NCI-H82 treated with DMSO at 0.1 percent for 48 hours (cell line): ENCODE data around the gene CARD11.

Experiments
- DNase-seq: peaks from one replicate; lab custom pipeline; 2025; ENCODE audit not compliant: unreplicated experiment; lab: John Stamatoyannopoulos, UW

The CARD11 gene

DNA sequence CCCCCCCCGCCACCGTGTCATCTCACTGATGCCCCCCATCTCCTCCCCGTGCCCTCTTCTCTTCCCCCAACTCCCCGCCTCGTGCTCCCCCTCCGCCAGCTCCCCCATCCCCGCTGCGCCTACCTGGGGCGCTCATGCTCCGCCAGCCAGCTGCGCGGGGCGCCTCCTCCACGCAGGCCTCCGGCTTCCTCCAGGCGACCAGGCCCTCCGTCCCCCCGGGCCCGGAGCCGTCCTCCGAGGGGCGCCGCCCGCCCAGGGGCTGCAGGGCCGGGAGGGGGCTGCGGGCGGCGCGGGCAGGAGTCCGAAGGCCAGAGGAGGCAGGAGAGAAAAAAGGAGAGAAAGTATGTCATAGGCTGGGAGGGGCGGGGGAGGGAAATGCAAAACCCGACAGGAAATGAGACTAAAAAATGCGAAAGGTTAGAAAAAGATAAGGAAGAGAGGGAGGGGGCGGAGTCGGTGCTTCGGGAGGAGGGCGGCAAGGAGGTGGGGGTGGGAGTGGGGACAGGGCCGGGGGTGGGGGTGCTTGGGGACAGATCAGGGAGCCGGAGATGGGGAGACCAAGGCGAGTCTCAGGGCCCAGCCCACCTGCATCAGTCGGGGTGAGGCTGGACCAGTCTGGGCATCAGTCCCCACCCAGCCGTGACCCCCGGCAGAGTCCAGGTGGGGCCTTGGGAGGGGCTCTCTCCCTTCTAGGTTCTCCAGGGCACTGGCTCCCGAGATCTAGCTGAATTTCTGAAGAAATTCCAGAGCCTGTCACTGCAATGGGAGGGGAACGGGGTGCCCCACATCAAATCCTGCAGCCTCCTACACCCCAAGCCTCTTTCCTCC lies at the start of gene CARD11:
TSS of gene CARD11 (minus strand) at position 324 of the 828 bp plus-strand sequence. CDS start 85,361 bp downstream, outside the sequence.
- no peak for DNase-seq

DNA sequence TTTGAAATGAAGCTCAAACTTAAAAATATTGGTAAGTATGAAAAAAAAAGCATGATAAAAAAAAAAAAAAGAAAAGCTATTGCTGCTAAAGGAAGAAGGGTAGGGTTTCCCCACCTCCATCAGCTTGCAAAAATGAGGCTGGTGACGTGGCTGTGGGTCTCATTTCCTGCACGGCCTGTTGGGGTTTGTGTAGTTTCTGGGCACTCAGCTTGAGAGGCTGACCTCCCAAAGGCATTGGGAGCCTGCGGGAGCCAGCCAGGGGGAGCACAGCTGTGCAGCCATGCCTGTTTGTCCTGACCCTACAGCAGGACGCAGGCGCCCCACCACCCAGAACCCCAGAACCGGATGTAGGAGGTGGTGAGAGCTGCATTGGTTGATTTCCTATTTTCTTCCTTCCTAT lies 48.8 kb upstream of the CARD11 start:
- no peak for DNase-seq

DNA sequence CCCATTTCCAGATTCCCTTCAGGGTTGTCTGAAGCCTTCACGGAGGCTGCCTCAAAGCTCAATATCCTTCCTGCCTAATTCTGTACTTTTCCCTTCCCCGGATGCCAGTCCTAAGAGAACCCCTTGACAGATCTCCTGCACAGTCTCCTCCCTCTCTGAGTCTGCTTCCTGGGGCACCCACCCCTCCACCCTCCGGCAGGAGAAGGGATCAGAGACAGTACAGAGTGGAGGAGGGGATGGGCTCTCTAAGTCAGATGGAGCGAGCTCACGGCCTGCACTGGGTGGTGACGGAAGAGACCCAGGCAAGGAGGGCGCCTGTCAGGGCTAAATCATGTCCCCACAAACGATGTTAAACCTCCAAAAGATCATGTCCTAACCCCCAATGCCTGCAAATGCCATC lies 48.0 kb upstream of the CARD11 start:
- no peak for DNase-seq

DNA sequence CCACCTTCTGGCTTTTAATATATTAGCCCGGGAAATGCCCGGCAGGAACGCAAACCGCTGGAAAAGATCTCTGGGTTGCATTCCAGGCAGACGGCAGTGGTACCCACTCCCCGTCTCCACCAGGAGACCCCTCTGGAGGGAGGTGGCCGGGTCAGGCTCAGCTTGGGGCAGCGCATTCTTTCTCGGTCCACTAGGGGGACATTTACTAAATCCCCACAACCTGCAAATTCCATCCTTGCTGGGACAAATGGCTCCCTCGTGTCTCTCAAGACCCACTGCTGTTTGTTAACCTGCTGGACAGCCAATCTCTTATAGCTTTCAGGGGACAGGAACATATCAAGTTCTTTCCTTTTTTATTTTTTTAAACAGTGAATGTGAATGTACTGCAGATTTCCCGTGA lies 45.8 kb upstream of the CARD11 start:
- DNase-seq: no peak

DNA sequence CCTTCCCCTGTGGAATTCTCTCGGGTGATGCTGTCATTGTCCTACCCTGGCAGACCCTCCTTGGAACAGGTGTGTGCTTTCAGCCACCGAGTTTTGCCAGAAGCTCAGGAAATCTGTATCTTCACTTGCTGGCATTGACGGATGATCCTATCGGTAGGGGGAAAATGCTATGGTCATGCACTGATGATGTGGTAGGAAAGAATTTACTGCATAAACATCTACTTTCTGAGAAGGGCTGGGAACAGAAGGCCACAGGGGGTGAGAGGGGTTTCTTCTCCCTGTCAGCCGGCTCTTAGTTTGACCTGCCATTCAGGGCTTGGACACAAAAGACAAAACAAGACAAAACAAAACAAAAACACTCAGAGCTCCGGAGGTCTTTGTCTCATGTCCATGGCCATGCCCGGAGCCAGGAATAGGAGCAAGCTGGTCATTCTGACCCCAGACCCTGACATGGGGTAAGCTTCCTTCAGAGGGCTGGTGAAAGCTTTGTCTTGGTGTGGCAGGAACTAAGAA lies 43.6 kb upstream of the CARD11 start:
- no peak for DNase-seq

DNA sequence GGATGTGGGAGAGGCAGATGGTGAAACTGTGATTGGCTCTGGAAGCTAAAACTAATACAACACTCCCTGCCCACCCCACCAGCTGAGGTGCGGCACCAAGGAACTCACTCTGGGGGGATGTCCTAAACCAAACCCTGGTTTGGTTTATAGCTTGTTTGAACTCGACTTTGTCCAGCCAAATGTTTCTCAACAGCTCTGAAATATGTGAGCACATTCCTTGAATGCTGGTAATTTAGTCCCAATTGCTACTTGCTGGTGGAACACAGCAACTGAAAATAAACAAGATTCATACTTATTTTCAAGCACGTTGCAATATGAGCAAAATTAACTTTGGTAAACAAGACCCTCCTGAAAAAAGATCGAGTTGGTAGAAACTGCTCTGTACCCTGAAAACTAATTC lies 39.7 kb upstream of the CARD11 start:
- no peak for DNase-seq

DNA sequence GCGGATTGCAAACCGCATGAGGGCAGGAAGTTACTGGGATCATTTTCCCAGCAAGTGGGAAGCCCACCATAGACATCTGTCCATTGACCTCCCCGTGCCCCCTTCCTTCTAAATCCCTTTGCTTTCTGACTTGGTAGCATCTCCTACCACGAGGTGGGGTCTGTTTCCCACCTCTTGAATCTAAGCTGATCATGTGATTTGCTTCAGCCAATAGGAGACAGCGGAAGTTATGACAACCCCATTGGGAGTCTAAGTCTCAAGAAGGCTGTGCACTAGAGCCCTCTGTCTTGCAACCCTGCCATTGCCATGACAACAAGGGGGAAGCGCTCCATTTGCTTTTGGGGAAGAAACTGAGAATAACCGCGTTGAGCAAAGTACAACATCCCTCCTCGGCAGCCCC lies 39.2 kb upstream of the CARD11 start:
- DNase-seq: no peak

DNA sequence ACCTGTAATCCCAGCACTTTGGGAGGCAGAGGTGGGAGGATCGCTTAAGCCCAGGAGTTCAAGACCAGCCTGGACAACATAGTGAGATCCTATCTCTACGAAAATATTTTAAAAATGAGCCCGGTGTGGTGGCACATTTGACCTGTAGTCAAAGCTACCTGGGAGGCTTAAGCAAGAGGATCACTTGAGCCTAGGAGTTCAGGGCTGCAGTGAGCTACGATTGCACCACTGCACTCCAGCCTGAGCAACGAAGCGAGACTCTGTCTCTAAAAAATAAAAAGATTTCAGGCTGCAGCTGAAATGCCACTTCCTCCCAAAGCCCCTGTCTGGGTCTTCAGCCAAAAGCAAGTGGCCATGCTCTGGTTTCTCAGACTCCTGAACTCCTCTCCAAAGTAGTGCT lies 38.7 kb upstream of the CARD11 start:
- DNase-seq: no peak

DNA sequence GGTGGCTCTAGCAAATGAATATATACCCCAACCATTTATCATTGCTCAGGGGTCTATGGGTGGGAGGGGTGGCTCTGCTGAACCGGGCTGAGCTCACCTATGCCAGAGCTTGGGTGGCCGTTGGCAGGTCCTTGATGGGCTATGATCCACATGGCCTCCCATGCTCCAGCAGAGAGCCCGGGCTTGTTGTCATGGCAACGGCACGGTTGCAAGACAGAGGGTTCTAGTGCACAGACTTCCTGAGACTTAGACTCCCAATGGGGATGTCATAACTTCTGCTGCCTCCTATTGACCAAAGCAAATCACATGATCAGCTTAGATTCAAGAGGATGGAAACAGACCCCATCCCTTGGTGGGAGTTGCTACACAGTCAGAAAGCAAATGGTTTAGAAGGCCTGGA lies 36.4 kb upstream of the CARD11 start:
- DNase-seq: no peak

DNA sequence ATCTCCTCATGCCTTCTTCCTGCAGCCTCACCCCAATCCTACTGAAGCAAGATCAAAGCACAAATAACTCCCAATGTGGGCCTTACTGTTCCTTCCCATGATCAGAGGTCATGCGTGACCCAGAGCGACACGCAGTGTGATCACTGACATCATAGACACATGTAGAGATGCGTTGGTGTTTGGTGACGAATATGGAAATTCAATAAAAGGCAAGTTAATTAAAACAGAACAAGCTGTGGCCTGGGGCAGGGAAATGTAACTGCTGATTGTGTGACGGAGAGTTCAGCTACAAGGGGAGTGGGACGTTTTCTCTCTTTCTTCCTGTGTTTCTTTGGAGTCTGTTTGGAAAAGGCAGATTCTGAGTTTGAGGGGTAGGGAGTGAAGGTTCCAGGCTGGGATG lies 34.8 kb upstream of the CARD11 start:
- no peak for DNase-seq

DNA sequence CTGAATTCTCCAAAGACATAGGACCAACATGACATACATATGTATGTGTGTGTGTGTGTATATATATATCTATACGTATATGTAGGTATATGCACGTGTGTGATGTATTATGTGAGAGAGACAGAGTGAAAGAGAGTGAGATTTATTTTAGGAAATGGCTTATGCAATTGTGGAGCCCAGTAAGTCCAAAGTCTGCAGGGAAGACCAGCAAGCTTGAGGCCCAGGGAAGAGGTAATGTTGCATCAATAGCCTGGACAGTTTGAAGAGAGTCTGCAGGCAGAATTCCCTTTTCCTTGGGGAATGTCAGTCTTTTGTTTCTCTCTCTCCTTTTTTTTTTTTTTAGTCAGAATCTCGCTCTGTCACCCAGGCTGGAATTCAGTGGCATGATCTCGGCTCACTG lies 33.0 kb upstream of the CARD11 start:
- no peak for DNase-seq

DNA sequence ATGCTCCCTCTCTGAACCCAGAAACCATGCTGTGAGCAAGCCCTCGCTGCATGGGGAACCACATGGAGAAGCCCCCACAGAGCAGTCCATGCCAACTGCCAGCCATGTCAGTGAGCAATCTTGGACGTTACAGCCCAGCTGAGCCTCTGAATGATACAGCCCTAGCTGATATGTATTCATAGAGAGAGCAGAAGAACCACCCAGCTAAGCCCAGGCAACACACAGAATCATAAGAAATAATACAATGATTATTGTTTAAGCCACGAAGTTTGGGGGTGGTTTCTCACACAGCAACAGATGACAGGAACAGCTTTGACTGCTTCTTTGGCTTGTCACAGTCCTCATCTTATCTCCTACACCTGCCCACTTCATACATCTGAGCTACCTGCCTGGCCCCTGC lies 32.5 kb upstream of the CARD11 start:
- DNase-seq: no peak

DNA sequence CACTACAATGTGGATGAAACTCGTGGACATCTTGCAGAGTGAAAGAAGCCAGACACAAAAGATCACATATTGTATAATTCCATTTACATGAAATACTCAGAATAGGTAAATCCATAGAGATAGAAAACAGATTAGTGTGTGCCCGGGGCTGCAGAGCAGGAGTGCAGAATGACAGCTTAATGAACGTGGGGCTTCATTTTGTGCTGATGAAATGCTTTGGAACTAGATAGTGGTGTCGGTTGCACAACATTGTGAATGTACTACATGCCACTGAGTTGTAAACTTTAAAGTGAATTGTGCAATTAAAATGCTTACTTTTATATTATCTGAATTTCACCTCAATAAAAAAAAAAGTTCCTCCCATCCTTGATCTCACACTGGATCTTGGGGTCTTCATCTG lies 31.8 kb upstream of the CARD11 start:
- no peak for DNase-seq

DNA sequence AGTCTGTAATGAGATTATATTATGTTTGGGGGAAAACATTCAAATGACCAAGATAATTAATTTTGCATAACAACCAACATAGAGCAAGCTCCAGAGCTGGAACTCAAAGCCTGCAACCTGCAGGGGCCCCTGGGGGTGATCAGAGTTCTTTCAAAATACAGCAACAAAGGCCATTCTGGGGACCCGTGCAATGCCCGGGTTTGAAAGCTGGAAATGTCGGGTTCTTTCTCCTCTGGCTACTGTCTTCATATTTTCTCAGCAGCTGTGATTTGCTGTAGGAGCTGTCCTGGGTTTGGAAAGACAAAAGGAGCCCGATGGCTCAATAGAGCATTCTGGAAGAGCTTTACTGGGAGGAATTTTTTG lies 30.8 kb upstream of the CARD11 start:
- no peak for DNase-seq

DNA sequence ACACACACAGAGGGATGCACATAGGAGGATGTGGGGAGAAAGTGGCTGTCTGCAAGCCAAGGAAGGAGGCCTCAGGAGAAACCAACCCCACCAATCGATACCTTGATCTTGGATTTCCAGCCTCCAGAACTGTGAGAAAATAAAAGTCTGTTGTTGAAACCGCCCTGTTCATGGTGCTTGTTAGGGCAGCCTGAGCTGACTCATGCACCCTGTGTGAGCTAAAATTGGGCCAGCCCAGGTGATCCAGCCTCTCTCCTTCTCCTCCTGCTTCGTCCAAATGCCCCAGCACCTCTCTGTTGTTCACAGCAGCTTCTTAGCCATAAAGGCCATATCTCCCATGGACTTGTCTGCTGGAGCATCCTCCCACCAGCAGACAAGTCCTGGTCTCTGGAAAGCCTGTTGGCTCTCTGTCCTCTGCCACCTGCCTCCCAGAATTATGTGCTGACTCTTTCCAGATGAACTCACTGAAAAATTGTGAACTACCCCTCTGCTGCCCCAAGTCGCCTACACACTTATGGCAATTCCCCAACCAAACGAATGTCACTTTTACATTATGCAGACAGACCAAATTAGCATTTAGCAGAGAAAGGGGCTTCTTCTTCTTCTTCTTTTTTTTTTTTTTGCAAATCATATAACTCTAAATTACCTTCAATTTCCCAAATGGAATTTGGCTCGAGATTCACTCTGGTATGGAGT lies 30.2 kb upstream of the CARD11 start:
- no peak for DNase-seq

DNA sequence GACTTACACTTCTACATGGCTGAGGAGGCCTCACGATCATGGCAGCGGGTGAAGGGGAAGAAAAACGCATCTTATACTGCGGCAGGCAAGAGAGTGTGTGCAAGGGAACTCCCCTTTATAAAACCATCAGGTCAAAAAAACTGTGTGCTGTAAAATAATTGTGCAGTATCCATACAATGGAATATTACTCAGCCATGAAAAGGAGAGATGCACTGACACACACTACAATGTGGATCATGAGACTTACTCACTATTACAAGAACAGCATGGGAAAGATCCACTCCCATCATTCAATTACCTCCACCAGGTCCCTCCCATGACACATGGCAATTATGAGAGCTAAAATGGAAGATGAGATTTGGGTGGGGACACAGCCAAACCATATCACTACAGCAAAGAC lies 27.2 kb upstream of the CARD11 start:
- no peak for DNase-seq

DNA sequence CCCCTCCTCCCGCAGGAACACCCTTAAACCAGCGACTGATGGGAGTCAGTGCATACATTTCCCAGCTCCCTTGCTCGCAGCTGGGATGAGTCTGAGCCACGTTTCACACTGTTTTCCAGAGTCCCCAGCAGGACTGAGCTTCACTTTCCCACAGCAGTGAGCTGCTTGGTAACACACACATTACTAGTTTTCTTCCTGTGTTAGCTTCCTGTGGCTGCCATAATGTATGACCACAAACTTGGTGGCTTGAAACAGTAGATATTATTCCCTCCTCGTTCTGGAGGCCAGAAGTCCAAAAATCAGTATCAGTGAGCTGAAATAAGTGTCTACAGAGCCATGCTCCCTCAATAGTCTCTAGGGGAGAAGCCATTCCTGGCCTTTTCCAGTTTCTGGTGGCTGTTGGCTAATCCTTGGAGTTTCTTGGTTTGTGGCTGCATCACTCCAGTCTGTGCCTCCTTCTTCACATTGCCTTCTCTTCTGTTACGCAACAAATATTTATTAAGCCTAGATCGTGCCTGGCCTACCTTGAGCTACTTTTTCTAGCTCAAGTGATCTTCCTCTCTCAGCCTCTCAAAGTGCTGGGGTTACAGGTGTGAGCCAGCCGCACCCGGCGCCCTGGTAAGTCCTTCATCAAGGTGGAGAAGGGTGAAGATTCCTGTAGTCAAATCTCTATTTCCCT lies 26.2 kb upstream of the CARD11 start:
- no peak for DNase-seq

DNA sequence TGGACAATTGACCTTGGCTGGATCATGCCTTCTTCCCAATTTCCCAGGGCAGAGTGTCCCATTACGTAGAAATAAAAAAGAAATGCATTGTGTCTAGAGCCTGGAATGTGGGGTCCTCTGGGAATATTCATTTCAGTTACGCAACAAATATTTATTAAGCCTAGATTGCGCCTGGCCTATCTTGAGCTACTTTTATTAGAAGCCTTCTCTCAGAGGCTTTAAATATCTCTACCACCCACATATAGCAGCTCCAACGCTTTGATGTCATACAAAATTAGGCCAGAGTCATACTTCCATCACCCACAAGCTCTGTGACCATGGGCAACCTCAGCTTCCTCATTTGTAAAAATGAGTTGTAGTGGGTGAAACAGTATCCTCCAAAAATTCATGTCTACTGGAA lies 24.9 kb upstream of the CARD11 start:
- no peak for DNase-seq

DNA sequence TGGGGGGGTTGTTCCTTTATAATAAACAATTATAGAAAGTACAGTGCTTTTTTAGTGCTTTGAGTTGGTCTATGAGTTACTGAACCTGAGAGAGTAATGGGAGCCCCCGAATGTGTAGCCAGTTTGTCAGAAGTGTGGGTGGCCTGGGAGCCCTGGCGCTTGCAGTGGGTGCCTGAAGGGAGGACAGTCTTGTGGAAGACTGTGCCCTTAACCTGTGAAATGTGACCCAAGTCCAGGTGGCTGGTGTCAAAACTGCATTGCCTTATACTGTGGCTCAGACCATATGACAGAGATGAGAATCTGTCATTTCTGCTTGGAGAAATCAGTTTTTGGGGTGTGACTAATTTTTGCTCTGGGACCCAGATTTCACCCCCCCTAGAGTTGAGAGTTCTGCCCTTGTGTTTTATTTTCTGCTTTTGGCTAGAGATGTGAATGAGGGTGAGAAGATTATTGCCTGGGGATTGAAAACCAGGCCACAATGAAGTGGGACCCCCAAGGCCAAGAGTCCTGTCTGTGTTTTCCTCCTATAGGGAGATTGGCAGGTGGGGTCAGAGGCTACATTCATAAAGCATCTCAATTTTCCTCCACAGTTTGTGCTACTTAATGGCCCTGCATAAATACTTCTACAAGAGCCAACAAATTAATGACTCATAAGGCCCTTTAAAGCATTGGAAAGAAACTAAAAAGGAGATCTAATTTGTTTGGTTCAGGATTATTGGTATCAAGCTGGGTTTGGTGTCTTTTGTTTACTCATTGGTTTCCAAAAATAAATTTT lies 24.1 kb upstream of the CARD11 start:
- no peak for DNase-seq

DNA sequence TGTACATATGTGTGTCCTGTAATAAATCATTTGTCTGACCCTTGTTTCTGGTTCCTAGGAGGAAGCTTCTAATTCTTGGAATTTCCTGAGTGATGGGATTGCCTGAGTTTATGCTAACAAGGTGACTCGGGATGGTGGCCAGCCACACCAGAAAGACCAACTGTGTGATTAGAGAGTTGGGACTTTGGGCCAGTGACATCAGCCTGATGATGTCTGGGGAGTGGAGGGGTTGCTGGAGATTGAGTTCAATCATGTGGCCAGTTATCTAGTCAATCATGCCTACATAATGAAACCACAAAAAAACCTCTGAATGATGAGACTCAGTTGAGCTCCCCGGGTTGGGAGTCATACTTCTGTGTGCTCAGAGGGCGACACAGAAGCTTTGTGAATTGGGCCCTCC lies 23.5 kb upstream of the CARD11 start:
- no peak for DNase-seq

DNA sequence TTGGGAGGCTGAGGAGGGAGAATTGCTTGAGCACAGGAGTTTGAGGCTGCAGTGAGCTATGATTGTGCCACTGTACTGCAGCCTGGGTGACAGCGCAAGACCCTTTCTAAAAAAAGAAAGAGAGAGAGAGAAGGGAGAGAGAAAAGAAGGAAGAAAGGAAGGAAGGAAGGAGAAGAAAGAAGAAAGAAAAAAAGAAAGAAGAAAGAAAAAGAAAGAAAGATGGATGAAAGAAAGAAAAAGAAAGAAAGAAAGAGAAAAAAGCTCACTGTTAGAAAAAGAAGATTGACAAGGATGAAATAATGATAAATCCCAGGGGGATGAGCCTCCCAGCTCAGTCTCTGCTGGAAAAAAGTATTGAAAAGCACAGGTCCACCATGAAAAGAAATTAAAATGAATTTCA lies 22.8 kb upstream of the CARD11 start:
- no peak for DNase-seq
